K562 treated with DMSO at 1 percent for 48 hours (cell line): ENCODE data around the gene SPDYE4. TPM values are rescaled to one million over a fixed set of nuclear protein-coding genes. Genes with fewer than 3 reads are reported as not detected.

Experiments used
- total RNA-seq: library from RNA; unstranded; fragments of 300-600 nt; gene quantifications from 2 replicates; pipeline ENCODE4 v1.2.3, GENCODE V29; 2022; ENCODE audit warnings: low replicate concordance; ENCODE audit errors: extremely low read depth

SPDYE4 gene, protein sequence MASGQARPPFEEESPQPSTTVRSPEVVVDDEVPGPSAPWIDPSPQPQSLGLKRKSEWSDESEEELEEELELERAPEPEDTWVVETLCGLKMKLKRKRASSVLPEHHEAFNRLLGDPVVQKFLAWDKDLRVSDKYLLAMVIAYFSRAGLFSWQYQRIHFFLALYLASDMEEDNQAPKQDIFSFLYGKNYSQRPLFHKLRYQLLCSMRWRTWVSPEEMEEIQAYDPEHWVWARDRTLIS
- total RNA-seq: not detected in 2 replicates

DNA sequence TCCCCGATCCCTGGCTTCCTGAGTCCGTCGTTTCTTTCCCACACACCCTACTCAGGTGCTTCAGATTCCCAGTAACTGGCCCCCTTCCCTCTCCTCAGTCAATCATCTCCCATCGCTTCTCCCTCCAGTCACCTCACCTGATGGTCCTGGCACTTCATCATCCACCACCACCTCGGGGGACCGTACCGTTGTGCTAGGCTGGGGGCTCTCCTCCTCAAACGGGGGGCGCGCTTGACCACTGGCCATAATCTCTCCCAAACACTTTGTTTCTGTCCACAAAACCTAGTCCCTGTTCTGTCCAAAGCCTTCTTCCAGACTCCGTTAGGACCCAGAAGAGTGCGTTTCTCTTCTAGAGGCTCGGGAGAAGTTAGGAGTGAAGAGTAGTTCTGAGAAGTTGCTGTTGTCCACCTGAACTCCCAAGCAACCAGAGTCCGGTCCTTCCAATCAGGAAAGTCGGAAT lies at the start of gene SPDYE4:
TSS of gene SPDYE4 (minus strand) at position 410 of the 460 bp plus-strand sequence. CDS start at position 246, 164 bp downstream.

DNA sequence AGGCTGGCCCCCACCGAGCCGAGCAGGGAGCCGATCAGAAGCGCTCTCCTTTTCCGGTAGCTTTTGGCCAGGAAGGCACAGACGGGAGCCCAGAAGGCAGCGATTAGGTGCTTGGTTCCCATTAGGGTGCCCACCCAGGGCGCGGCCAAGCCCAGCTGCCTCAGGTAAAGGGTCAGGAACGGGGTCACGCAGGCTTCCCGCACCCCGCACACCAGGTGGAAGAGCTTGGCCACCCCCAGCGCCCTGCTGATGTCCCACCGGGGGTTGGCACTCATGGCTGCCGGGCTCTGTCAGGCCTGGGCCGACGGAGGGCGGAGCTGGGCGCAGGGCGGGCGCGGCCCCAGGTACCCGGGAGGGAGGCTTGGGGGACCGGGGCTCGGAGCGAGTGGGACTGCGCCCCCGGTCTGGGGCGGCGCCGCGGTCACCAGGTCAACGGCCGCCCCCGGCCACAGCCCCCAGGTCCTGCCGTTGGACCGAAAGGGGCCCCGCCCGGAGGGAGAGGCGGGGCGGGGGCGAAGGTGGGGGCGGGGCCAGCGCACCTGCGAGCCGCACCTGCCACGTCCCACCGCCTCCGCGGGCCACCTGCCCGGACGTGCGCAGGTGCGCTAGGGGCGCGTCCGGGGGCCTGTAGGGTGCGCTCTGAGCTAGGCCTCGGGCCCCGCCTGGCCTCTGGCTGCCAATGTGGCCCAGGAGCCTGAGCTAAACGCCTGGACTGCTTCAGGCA lies 40.7 kb upstream of the SPDYE4 start, which contains the start of gene MFSD6L:
TSS of gene MFSD6L (minus strand) at position 520 of the 724 bp plus-strand sequence. CDS start at position 275, 245 bp downstream.

Other genes starting within 250 kb of the SPDYE4 start
- gene MYH10, start 127.8 kb downstream of the SPDYE4 start, total RNA-seq: not detected in 2 replicates
- not detected in 2 replicates for gene CCDC42, start 13.7 kb downstream of the SPDYE4 start, total RNA-seq
- gene MFSD6L, start 40.8 kb upstream of the SPDYE4 start, total RNA-seq: not detected in 2 replicates
- gene PIK3R6, start 109.1 kb upstream of the SPDYE4 start, total RNA-seq: not detected in 2 replicates
- not detected in 2 replicates for gene PIK3R5, start 207.2 kb upstream of the SPDYE4 start, total RNA-seq